Neural cell (in vitro differentiated cells): ENCODE data around the gene FAM53B.

Source experiments
- EZH2 ChIP-seq: fragments of 200-600, 300-800 bp; shearing (Covaris generic), sonication (generic); IDR thresholded peaks from 2 replicates; pipeline ENCODE4 v1.6.1; 2014; ENCODE audit warnings: antibody characterized with exemption, low read length, borderline replicate concordance, mild to moderate bottlenecking; ENCODE audit not compliant: insufficient read depth, poor library complexity, severe bottlenecking
- TF ChIP-seq, protein P1 (sequence below): fragments of 450-650 bp; IDR thresholded peaks from 2 replicates; pipeline ENCODE4 v1.5.1; 2014; ENCODE audit warnings: antibody characterized with exemption, mild to moderate bottlenecking, moderate library complexity; ENCODE audit not compliant: poor library complexity, severe bottlenecking

DNA sequence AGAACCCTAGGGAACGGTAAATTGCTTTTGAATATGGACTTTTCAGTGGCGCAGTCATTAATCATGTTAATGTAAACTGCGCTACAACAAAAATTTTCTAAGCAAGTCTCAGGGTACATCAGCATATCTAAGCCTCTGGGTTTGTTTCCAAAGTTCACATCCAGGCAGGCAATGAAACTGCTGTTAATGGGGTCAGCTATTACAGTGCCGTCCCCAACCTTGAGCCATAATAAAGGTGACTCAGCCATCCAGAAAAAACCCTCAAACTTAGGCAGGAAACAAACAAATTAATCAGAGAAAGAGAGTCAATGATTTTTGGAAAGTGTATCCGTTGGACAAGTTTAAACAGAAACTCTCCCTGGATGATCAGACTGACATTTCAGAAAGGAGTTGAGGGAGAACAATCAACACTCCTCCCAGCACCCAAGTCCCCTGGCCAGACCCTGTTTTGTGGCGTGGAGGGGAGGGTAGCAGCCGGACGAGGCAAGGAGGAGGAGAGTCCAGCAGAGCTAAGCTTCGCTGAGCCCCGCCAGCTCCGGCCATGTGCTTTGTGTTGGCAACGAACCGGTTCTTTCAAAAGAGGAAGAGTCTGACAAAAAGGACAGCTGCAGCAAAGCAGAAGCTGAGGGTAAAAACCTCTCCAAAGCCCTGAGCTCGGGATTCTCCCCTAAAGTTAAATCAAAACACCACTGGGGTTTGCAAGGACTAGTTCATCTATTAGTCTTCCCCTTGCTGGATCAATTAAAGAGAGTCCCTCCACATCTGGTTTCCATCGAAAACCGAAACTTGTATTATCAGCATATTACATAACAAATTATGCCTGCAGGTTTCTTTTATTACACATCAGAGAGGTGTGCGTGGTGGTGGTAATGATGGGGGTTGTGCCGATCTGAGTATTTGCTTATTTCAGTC lies 3.6 kb downstream of the FAM53B start:
- TF ChIP-seq, protein P1, sequence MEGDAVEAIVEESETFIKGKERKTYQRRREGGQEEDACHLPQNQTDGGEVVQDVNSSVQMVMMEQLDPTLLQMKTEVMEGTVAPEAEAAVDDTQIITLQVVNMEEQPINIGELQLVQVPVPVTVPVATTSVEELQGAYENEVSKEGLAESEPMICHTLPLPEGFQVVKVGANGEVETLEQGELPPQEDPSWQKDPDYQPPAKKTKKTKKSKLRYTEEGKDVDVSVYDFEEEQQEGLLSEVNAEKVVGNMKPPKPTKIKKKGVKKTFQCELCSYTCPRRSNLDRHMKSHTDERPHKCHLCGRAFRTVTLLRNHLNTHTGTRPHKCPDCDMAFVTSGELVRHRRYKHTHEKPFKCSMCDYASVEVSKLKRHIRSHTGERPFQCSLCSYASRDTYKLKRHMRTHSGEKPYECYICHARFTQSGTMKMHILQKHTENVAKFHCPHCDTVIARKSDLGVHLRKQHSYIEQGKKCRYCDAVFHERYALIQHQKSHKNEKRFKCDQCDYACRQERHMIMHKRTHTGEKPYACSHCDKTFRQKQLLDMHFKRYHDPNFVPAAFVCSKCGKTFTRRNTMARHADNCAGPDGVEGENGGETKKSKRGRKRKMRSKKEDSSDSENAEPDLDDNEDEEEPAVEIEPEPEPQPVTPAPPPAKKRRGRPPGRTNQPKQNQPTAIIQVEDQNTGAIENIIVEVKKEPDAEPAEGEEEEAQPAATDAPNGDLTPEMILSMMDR: no peak
- no peak for TF ChIP-seq EZH2
